Central memory CD8-positive, alpha-beta T cell (primary cell): Measurements from ENCODE around the gene KPTN.

ENCODE experiments used
- ATAC-seq: fragments of 150-1000 bp; cut with Tn5 transposase; replicated peaks from 2 replicates; pipeline ENCODE4 v1.10.0; 2022; ENCODE audit warnings: mild to moderate bottlenecking, moderate FRiP score, moderate number of reproducible peaks; ENCODE audit not compliant: poor library complexity, severe bottlenecking; ENCODE audit errors: extremely low read depth
- DNase-seq, 2 donors: peaks; one replicate each; pipeline ENCODE4 v3.0.0; 2021; ENCODE audit warnings: low spot score in 2 of 2
- H3K27ac Mint-ChIP-seq: one replicate; pipeline ENCODE4 v1.8.0; 2022; ENCODE audit warnings: low read depth, mild to moderate bottlenecking, moderate library complexity, mixed read lengths
- H3K27me3 Mint-ChIP-seq: one replicate; pipeline ENCODE4 v1.8.0; 2022; ENCODE audit warnings: mixed read lengths
- H3K36me3 Mint-ChIP-seq: one replicate; pipeline ENCODE4 v1.8.0; 2022; ENCODE audit warnings: mild to moderate bottlenecking, moderate library complexity, mixed read lengths; ENCODE audit not compliant: insufficient read depth
- H3K4me1 Mint-ChIP-seq: one replicate; pipeline ENCODE4 v1.8.0; 2022; ENCODE audit warnings: mixed read lengths
- H3K4me3 Mint-ChIP-seq: one replicate; pipeline ENCODE4 v1.8.0; 2022; ENCODE audit warnings: mild to moderate bottlenecking, moderate library complexity, mixed read lengths
- H3K9me3 Mint-ChIP-seq: one replicate; pipeline ENCODE4 v1.8.0; 2022; ENCODE audit warnings: mixed read lengths

Gene KPTN

DNA sequence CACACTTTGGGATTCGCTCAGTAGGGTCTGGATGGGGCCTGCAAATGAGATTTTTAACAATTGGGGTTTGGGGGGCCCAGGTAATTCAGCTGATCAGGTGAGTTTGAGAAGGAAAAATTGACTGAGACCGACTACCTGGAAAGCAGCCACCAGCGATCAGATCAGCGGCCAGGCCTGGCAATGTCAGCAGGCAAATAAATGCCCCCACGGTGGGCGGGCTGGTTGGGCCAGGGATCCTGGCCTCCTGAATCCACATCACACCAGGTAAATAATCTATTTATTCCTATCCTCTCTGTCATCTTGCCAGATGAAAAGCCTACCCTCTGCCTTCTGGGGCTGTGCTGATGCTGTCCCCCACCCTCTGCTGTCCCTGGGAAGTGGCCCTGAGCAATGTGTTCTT, 21.5 kb upstream of the KPTN start:
- H3K27me3 Mint-ChIP-seq, result no peaks in the 10 kb centered on the region
- no peak overlapping the region for H3K4me3 Mint-ChIP-seq
- peaks cover 22% of the 10 kb centered on the region for H3K36me3 Mint-ChIP-seq
- DNase-seq, result no peak
- peaks cover 42% of the 10 kb centered on the region for H3K4me1 Mint-ChIP-seq
- no peaks in the 10 kb centered on the region for H3K9me3 Mint-ChIP-seq
- no peak for ATAC-seq
- no peak overlapping the region for H3K27ac Mint-ChIP-seq

DNA sequence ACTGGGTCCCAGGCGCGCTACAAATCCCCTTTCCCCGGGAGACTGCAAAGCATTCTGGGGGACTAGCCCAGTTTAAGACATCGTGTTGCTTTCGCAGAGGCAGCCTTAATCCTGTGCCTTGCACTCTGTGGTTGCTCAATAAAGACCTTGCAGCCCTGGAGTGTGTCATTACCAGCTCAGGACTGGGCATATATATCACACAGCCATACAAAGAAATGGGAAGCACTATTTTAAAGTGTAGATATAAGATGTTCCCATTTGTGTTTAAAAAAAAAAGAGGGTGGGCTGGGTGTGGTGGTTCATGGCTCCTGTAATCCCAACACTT, 19.8 kb upstream of the KPTN start:
- Mint-ChIP-seq H3K27ac (no peak overlapping the region), H3K4me1 (peaks cover 29% of the 10 kb centered on the region), H3K4me3 (no peak overlapping the region), H3K27me3 (no peaks in the 10 kb centered on the region), H3K9me3 (no peaks in the 10 kb centered on the region), H3K36me3 (peaks cover 15% of the 10 kb centered on the region)
- DNase-seq, result no peak
- ATAC-seq, result no peak

DNA sequence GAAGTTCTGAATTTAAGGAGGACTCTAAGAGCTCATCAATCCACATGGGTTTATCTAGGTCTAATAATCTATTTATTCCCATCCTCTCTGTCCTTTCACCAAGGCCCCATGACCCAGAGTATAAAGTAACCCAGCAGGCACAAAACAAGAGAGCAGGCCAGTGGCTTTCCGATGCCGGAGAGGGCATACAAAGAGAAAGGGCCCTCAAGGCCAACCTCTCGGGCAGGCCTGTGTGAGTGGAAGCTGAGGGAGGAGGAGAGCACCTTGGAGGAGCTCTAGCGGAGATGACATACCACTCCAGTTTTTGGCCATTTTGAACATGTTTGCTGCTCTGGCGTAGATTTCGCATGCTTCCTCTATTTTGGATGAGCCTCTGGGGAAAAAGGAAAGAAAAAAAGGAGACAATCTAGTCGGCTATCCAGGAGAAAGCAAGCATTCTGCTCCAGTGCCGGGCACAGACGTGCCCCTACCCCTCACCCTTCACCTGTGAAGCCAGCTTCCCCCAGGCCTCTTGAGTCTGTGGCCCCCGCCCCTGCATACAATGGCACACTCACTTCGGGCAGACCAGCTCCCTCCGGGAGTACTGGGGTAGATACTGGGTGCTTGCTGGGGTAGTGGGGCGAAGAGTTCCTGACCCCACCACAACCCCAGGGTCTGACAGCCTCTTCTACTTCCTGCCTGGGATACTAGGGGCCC, 19.3 kb upstream of the KPTN start:
- no peak for ATAC-seq
- H3K27ac Mint-ChIP-seq, result peak overlapping the region; percentile 59
- no peaks in the 10 kb centered on the region for H3K9me3 Mint-ChIP-seq
- H3K36me3 Mint-ChIP-seq, result peaks cover 17% of the 10 kb centered on the region
- no peaks in the 10 kb centered on the region for H3K27me3 Mint-ChIP-seq
- no peak for DNase-seq
- H3K4me3 Mint-ChIP-seq, result no peak overlapping the region
- peaks cover 29% of the 10 kb centered on the region for H3K4me1 Mint-ChIP-seq

DNA sequence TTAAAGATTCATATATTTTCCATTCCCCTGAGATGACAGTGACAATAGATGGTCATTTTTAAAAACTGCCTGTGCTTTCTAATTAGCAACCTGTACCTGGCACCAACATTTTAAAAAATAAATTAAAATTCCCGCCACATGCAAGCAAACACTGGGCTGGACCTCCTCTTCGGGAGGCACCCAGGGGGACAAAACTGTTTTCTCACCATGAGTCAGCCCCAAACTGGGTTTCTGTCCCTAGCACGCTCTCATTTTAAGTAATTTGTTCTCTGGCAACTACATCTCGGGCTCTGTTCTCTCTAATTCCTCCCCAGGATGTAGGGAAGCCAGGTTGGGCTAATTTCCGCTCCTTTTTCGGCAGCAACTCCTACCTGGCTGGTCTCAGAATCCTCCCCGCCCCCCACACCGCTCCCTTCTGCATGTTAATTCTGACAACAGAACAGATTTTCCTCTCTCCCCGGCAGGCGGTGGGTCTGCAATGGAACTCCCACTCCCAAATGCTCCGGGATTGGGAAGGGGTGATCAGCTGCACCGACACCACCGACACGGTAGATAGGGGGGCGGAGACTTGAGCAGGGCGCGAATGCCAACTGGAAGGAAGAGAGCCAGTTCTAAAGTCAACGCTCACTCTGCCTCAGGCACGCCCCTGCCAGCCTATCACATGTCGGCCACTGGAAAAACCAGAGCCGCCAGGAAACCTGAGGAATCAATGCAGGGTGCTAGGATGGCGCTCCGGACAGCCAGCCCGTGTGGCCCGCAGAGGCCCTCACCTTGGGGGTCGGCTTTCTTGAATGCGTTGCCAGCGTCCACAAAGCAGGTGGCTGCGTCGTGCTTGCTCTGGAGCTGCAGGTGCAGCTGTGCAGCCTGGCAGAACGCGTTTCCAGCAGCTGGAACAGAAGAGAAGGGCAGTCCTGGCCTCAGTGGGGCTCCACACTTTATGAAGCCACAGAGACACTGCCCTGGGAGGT, 16.1 kb upstream of the KPTN start:
- no peak for DNase-seq
- Mint-ChIP-seq H3K27me3 (no peaks in the 10 kb centered on the region), H3K4me1 (peaks cover 27% of the 10 kb centered on the region), H3K4me3 (no peak overlapping the region), H3K27ac (no peak overlapping the region), H3K36me3 (peaks cover 19% of the 10 kb centered on the region), H3K9me3 (no peaks in the 10 kb centered on the region)
- ATAC-seq, result no peak

DNA sequence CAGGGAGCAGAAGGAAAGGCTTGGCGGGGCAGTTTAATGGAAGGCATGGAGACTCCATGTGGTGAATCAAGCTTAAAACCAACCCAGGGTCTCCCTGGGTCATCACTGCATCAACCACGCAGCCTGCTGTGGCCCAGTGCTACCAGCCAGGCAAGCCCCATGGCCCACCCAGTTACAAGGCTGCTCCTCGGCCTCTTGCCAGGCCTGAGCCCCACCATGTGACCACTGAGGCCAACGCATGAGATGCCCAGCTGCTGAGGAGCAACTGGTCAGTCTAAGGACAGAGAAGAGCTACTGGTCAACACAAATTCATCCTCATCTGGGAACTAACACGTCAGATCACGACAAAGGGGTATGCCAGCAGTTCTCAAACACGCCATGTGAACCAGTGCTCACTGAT, 15.4 kb upstream of the KPTN start:
- Mint-ChIP-seq H3K27ac (no peak overlapping the region), H3K4me1 (peaks cover 21% of the 10 kb centered on the region), H3K9me3 (no peaks in the 10 kb centered on the region), H3K36me3 (peaks cover 22% of the 10 kb centered on the region), H3K27me3 (no peaks in the 10 kb centered on the region), H3K4me3 (no peak overlapping the region)
- no peak for DNase-seq
- ATAC-seq, result no peak

DNA sequence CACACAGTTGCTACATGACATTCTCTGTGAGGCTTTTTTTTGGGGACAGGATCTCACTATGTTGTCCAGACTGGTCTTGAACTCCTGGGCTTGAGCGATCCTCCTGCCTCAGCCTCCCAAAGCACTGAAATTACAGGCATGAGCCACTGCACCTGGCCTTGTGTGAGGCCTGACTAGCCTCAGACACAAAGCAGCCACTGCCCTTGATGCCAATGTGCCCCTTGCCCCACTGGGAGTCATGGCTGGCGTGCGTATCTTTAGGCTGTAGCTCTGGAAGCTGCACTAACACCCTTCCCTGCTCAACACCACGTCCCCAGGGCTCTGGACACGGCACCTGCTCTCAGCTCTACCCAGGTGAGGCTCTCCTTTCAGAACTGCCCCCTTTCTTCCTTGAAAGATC, 14.5 kb upstream of the KPTN start:
- H3K27me3 Mint-ChIP-seq, result no peaks in the 10 kb centered on the region

DNA sequence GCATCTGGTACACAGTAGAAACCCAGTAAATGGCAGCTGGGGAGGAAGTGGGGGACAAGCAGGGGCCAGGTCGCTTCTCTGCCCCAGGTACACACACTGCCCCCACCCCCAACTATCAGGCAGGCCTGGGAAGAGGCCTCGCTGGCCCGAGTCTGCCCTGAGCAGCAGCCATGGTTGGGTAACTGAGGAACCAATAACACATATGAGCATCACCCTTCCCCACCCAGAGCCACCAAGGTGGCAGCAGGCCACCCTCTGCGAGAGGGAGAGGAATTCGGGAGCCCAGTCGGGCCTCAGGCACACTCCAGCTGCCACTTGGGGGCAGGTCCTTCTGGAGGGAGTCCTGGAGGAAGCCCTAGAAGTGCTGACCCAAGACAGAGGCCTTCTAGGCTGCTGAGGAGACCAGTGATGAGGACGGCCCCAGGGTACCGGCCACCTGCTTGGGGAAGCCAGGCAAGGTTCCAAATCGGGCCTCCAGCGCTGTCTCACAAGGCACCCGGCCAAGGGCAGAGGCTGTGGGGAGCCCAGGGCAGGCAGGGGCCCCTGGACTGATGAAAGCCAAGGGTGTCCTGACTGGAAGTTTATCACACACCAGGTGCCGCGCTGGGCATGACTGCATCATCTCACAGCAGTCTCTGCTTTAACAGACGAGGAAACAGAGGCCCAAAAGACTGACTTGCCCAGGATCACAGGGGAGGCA, 14.0 kb upstream of the KPTN start:
- H3K36me3 Mint-ChIP-seq, result peaks cover 26% of the 10 kb centered on the region
- no peaks in the 10 kb centered on the region for H3K27me3 Mint-ChIP-seq
- H3K9me3 Mint-ChIP-seq, result no peaks in the 10 kb centered on the region
- no peak overlapping the region for H3K27ac Mint-ChIP-seq
- ATAC-seq, result no peak
- H3K4me1 Mint-ChIP-seq, result peaks cover 14% of the 10 kb centered on the region
- no peak for DNase-seq
- H3K4me3 Mint-ChIP-seq, result no peak overlapping the region

More for the DNA sequence above, 14.5 kb upstream of the KPTN start:
- Mint-ChIP-seq H3K4me1 (peaks cover 20% of the 10 kb centered on the region), H3K4me3 (no peak overlapping the region), H3K27ac (no peak overlapping the region), H3K36me3 (peaks cover 22% of the 10 kb centered on the region), H3K9me3 (no peaks in the 10 kb centered on the region)
- DNase-seq (no peak), ATAC-seq (no peak)

DNA sequence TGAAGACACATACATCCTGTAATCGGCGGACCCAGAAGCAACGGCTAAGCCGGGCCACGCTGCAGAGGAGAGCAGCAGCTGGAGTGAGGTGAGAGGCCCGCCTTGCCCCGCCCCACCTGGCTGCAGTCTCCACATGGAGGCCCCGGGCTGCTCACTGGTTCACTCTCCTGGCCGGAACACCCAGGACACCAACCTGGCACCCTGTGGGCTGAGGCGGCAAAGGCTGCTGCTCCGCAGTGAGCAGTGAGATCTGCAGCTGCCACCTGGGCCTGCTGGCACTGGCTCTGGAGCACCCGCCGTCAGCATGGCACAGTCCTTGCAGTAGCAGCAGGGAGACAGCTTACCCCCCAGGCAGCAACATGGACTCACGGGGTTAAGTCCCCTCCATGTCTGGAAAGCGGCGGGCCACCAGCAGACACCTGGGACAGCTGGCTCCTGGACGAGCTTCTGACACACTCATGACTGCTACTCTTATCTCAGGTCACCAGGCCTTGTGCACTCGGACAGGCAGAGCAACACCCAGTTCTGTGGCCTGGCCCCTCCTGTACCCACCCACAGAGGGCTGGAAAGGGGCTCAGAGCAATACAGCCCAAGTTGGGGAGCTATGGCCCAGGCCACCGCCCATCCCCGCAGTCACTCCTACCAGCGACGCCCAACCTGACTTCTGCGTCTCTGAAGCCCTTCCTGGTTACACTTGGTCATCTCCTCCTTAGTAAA, 13.2 kb upstream of the KPTN start:
- no peaks in the 10 kb centered on the region for H3K27me3 Mint-ChIP-seq
- no peak overlapping the region for H3K27ac Mint-ChIP-seq
- ATAC-seq (no peak), DNase-seq (no peak)
- H3K9me3 Mint-ChIP-seq, result no peaks in the 10 kb centered on the region
- H3K36me3 Mint-ChIP-seq, result peaks cover 26% of the 10 kb centered on the region
- no peak overlapping the region for H3K4me3 Mint-ChIP-seq
- H3K4me1 Mint-ChIP-seq, result peaks cover 14% of the 10 kb centered on the region

DNA sequence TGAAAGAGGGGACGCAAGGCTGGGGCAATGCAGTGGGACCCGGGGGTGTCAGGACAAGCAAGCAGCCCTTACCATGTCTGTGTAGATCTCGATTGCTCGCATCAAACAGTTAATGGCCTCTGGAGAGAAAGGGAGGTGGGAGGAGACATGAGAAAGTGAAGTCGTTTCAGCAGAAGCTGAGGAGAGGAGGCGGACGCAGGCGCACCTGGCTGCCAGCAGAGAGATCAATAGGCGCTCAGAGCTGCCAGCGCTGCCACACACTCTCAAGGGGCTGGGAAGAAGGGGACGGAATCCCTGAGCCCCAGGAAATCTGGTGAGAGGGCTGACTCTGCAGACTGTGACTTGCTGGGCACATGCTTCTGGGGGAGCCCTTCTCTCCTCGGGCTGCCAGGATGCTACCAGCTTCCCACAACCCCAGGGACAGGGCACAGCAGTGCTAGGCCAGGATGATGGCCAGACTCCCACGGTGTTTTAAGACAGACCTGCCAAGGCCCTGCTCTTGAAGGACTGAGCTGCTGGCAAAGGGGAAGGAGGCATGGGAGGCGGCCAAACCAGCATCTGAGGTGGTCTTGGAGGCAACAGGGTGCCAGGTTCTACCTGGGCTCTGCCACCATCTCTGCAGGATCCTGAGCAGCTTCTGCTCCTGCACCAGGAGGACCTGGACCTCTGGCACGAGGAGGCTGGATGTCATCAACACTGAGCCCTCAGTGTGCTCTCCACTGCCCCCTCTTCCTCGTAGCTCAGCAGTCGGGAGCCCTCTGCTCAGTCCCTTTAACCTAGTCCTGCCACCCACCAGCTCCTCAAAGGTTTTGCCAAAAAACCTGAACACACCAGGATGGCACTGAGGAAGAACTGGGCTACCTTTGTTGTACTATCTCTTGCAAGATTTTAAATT, 11.7 kb upstream of the KPTN start:
- no peaks in the 10 kb centered on the region for H3K9me3 Mint-ChIP-seq
- H3K36me3 Mint-ChIP-seq, result peaks cover 30% of the 10 kb centered on the region
- ATAC-seq, result no peak
- DNase-seq, result no peak
- no peak overlapping the region for H3K4me3 Mint-ChIP-seq
- H3K27ac Mint-ChIP-seq, result no peak overlapping the region
- peaks cover 9% of the 10 kb centered on the region for H3K4me1 Mint-ChIP-seq
- H3K27me3 Mint-ChIP-seq, result no peaks in the 10 kb centered on the region

DNA sequence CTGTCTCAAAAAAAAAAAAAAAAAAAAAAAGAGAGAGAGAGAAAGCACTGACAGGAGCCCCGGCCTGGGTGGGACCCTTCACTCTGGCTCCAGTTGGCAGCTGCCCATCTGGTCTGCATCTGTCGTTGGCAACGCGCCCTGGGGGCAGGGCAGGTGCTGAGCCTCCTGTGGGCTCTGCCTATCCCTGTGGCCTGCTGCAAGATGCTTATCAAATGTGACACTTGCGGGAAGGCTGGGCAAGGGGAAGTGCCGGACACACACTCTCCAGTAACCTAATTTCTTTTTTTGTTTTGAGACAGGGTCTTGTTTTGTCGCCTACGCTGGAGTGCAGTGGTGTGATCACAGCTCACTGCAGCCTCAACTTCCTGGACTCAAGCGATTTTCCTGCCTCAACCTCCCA, 10.7 kb upstream of the KPTN start:
- Mint-ChIP-seq H3K4me1 (peaks cover 9% of the 10 kb centered on the region), H3K9me3 (no peaks in the 10 kb centered on the region), H3K4me3 (no peak overlapping the region), H3K27ac (no peak overlapping the region), H3K27me3 (no peaks in the 10 kb centered on the region), H3K36me3 (peaks cover 38% of the 10 kb centered on the region)
- DNase-seq (no peak), ATAC-seq (no peak)

DNA sequence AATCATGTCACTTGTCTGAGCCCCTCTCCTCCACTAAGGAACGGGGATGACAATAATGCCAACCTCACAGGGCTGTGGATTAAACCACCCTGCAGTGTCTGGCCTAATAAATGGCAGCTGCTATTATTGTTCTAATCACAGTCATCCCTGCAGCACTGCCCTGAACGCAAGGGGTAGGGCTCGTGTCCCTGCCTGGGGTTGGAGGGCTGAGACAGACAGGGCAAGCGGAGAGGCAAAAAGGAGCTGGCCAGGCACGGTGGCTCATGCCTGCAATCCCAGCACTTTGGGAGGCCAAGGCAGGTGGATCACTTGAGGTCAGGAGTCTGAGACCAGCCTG, 10.2 kb upstream of the KPTN start:
- Mint-ChIP-seq H3K4me1 (peaks cover 9% of the 10 kb centered on the region), H3K27me3 (no peaks in the 10 kb centered on the region), H3K36me3 (peaks cover 38% of the 10 kb centered on the region), H3K4me3 (no peak overlapping the region), H3K27ac (no peak overlapping the region), H3K9me3 (no peaks in the 10 kb centered on the region)
- DNase-seq (no peak), ATAC-seq (no peak)
